Mesendoderm (in vitro differentiated cells): ENCODE measurements around the gene UBD.

Experiments used
- DNase-seq: peaks from one replicate; pipeline ENCODE4 v3.0.0; 2013
- H2AK5ac ChIP-seq: 2 replicates; pipeline ENCODE4 v1.6.1; 2013; ENCODE audit warnings: low read length, inconsistent platforms
- H2BK120ac ChIP-seq: 2 replicates; pipeline ENCODE4 v1.6.1; 2013; ENCODE audit warnings: low read depth, mild to moderate bottlenecking, low read length, moderate library complexity, mixed read lengths
- H2BK15ac ChIP-seq: replicated peaks from 2 replicates; pipeline ENCODE4 v1.6.1; 2013; ENCODE audit warnings: low read depth, mild to moderate bottlenecking, moderate library complexity
- H2BK5ac ChIP-seq: 2 replicates; pipeline ENCODE4 v1.6.1; 2013; ENCODE audit warnings: low read length, inconsistent platforms
- H3K18ac ChIP-seq: 2 replicates; pipeline ENCODE4 v1.6.1; 2013; ENCODE audit warnings: mild to moderate bottlenecking, low read length, mixed read lengths
- H3K23ac ChIP-seq: one replicate; pipeline ENCODE4 v1.6.1; 2013; ENCODE audit warnings: low read length
- H3K27ac ChIP-seq: 2 replicates; pipeline ENCODE4 v1.5.1; 2013; ENCODE audit warnings: low read depth, mild to moderate bottlenecking, inconsistent platforms, low read length, moderate library complexity
- H3K27me3 ChIP-seq: 2 replicates; pipeline ENCODE4 v1.6.1; 2013; ENCODE audit warnings: low read length, control low read depth, mild to moderate bottlenecking, inconsistent platforms; ENCODE audit not compliant: insufficient read depth, poor library complexity
- H3K36me3 ChIP-seq: 2 replicates; pipeline ENCODE4 v1.6.1; 2013; ENCODE audit warnings: low read length, inconsistent platforms; ENCODE audit not compliant: control insufficient read depth, insufficient read depth
- H3K4ac ChIP-seq: one replicate; pipeline ENCODE4 v1.6.1; 2013; ENCODE audit warnings: low read depth, mild to moderate bottlenecking, low read length, moderate library complexity
- H3K4me1 ChIP-seq: 2 replicates; pipeline ENCODE4 v1.6.1; 2013; ENCODE audit warnings: low read depth, low read length, inconsistent platforms; ENCODE audit not compliant: control insufficient read depth
- H3K4me2 ChIP-seq: 2 replicates; pipeline ENCODE4 v1.6.1; 2013; ENCODE audit warnings: low read length
- H3K4me3 ChIP-seq: 2 replicates; pipeline ENCODE4 v1.5.1; 2013; ENCODE audit warnings: mild to moderate bottlenecking, low read length
- H3K56ac ChIP-seq: one replicate; pipeline ENCODE4 v1.6.1; 2013; ENCODE audit warnings: low read length
- H3K79me1 ChIP-seq: 2 replicates; pipeline ENCODE4 v1.6.1; 2013; ENCODE audit warnings: low read length, inconsistent platforms
- H3K79me2 ChIP-seq: 2 replicates; pipeline ENCODE4 v1.6.1; 2013; ENCODE audit warnings: mild to moderate bottlenecking, low read length; ENCODE audit not compliant: control insufficient read depth, insufficient read depth
- H3K9ac ChIP-seq: 2 replicates; pipeline ENCODE4 v1.6.1; 2013; ENCODE audit warnings: low read length, inconsistent platforms
- H4K5ac ChIP-seq: one replicate; pipeline ENCODE4 v1.6.1; 2013; ENCODE audit warnings: low read length
- H4K8ac ChIP-seq: one replicate; pipeline ENCODE4 v1.6.1; 2013; ENCODE audit warnings: low read depth, mild to moderate bottlenecking, control low read depth, low read length, moderate library complexity
- WGBS: extraction: QIAGEN DNeasy Blood & Tissue Kit; methylation state at CpG from one replicate; pipeline ENCODE4 v1.1.7; 2013; ENCODE audit warnings: low lambda C conversion rate, missing lambda C conversion rate; ENCODE audit not compliant: insufficient coverage; ENCODE audit errors: extremely low coverage; 5-methylcytosine and 5-hydroxymethylcytosine counted together

The UBD gene

GRCh38 chr6:29529956-29530355 lies 29.6 kb downstream of the UBD start:
- H3K27me3 ChIP-seq, result no peaks in the 10 kb centered on the region
- H3K4me1 ChIP-seq, result no peaks in the 10 kb centered on the region
- no peak overlapping the region for H3K4me3 ChIP-seq
- H3K79me1 ChIP-seq, result no peaks in the 10 kb centered on the region
- H3K18ac ChIP-seq, result no peak overlapping the region
- no peak overlapping the region for H4K8ac ChIP-seq
- H2BK5ac ChIP-seq, result no peak overlapping the region
- no peak overlapping the region for H3K27ac ChIP-seq
- H3K23ac ChIP-seq, result no peak overlapping the region
- no peaks in the 10 kb centered on the region for H3K79me2 ChIP-seq
- no peak overlapping the region for H2BK15ac ChIP-seq
- H3K36me3 ChIP-seq, result no peaks in the 10 kb centered on the region
- H3K56ac ChIP-seq, result no peak overlapping the region
- H2BK120ac ChIP-seq, result no peak overlapping the region
- DNase-seq, result no peak
- no peak overlapping the region for H2AK5ac ChIP-seq
- no peak overlapping the region for H3K4me2 ChIP-seq
- H3K4ac ChIP-seq, result no peak overlapping the region
- no peak overlapping the region for H4K5ac ChIP-seq
- no CpG with 5 or more reads among the region's 3 CpGs for WGBS
- H3K9ac ChIP-seq, result no peak overlapping the region

GRCh38 chr6:29528988-29529560 lies 30.5 kb downstream of the UBD start:
- Histone ChIP-seq H2BK15ac (no peak overlapping the region), H3K36me3 (no peaks in the 10 kb centered on the region), H3K18ac (no peak overlapping the region), H2BK120ac (no peak overlapping the region), H3K79me2 (no peaks in the 10 kb centered on the region), H3K4me1 (no peaks in the 10 kb centered on the region), H3K79me1 (no peaks in the 10 kb centered on the region), H4K5ac (no peak overlapping the region), H2AK5ac (no peak overlapping the region), H3K56ac (no peak overlapping the region), H3K9ac (no peak overlapping the region), H3K4me2 (no peak overlapping the region), H3K27ac (no peak overlapping the region), H4K8ac (no peak overlapping the region), H3K23ac (no peak overlapping the region), H3K4ac (no peak overlapping the region), H3K27me3 (no peaks in the 10 kb centered on the region), H3K4me3 (no peak overlapping the region), H2BK5ac (no peak overlapping the region)
- no peak for DNase-seq
- WGBS, result no CpG with 5 or more reads among the region's 2 CpGs

- H2BK5ac ChIP-seq, result no peak overlapping the region
- H3K79me2 ChIP-seq, result no peaks in the 10 kb centered on the region
- no peak overlapping the region for H3K23ac ChIP-seq
- H3K36me3 ChIP-seq, result no peaks in the 10 kb centered on the region
- DNase-seq, result no peak
- H2AK5ac ChIP-seq, result no peak overlapping the region
- no peaks in the 10 kb centered on the region for H3K4me1 ChIP-seq
- H3K79me1 ChIP-seq, result no peaks in the 10 kb centered on the region
- no peak overlapping the region for H3K4ac ChIP-seq
- H3K18ac ChIP-seq, result no peak overlapping the region
- H4K8ac ChIP-seq, result no peak overlapping the region
- H3K27ac ChIP-seq, result no peak overlapping the region
- no peak overlapping the region for H2BK120ac ChIP-seq
- no peak overlapping the region for H3K4me3 ChIP-seq
- no CpG with 5 or more reads among the region's 5 CpGs for WGBS
- no peak overlapping the region for H2BK15ac ChIP-seq
- H3K9ac ChIP-seq, result no peak overlapping the region
- no peak overlapping the region for H3K56ac ChIP-seq
- no peak overlapping the region for H3K4me2 ChIP-seq
- H3K27me3 ChIP-seq, result no peaks in the 10 kb centered on the region
- no peak overlapping the region for H4K5ac ChIP-seq
Measured at GRCh38 chr6:29528300-29528931, 31.1 kb downstream of the UBD start.

- Histone ChIP-seq H3K27me3 (no peaks in the 10 kb centered on the region), H3K56ac (no peak overlapping the region), H3K4me3 (no peak overlapping the region), H2AK5ac (no peak overlapping the region), H3K4me1 (no peaks in the 10 kb centered on the region), H3K4me2 (no peak overlapping the region), H2BK5ac (no peak overlapping the region), H2BK120ac (no peak overlapping the region), H3K79me2 (no peaks in the 10 kb centered on the region), H3K36me3 (no peaks in the 10 kb centered on the region), H3K18ac (no peak overlapping the region), H4K8ac (no peak overlapping the region), H4K5ac (no peak overlapping the region), H3K27ac (no peak overlapping the region), H3K9ac (no peak overlapping the region), H2BK15ac (no peak overlapping the region), H3K79me1 (no peaks in the 10 kb centered on the region), H3K4ac (no peak overlapping the region), H3K23ac (no peak overlapping the region)
- WGBS, result no CpG with 5 or more reads among the region's 2 CpGs
- no peak for DNase-seq
Measured at GRCh38 chr6:29527564-29527963, 32.0 kb downstream of the UBD start.

- H3K27me3 ChIP-seq, result no peaks in the 10 kb centered on the region
- no peak overlapping the region for H4K5ac ChIP-seq
- H3K4me3 ChIP-seq, result no peak overlapping the region
- no peak overlapping the region for H3K56ac ChIP-seq
- H2AK5ac ChIP-seq, result no peak overlapping the region
- WGBS, result no CpG with 5 or more reads among the region's 1 CpG
- H3K4me2 ChIP-seq, result no peak overlapping the region
- H3K23ac ChIP-seq, result no peak overlapping the region
- no peaks in the 10 kb centered on the region for H3K36me3 ChIP-seq
- no peak for DNase-seq
- no peak overlapping the region for H2BK120ac ChIP-seq
- H3K79me2 ChIP-seq, result no peaks in the 10 kb centered on the region
- H2BK15ac ChIP-seq, result no peak overlapping the region
- H3K18ac ChIP-seq, result no peak overlapping the region
- H3K4ac ChIP-seq, result no peak overlapping the region
- no peak overlapping the region for H3K27ac ChIP-seq
- H2BK5ac ChIP-seq, result no peak overlapping the region
- H4K8ac ChIP-seq, result no peak overlapping the region
- H3K79me1 ChIP-seq, result no peaks in the 10 kb centered on the region
- H3K4me1 ChIP-seq, result no peaks in the 10 kb centered on the region
- no peak overlapping the region for H3K9ac ChIP-seq
Measured at GRCh38 chr6:29527126-29527525, 32.4 kb downstream of the UBD start.

- no peaks in the 10 kb centered on the region for H3K36me3 ChIP-seq
- H3K56ac ChIP-seq, result no peak overlapping the region
- no peaks in the 10 kb centered on the region for H3K79me2 ChIP-seq
- H3K18ac ChIP-seq, result no peak overlapping the region
- H3K4me1 ChIP-seq, result no peaks in the 10 kb centered on the region
- H2BK120ac ChIP-seq, result no peak overlapping the region
- no peak overlapping the region for H3K27ac ChIP-seq
- no peak overlapping the region for H3K9ac ChIP-seq
- H3K4me2 ChIP-seq, result no peak overlapping the region
- no peaks in the 10 kb centered on the region for H3K79me1 ChIP-seq
- H3K4me3 ChIP-seq, result no peak overlapping the region
- H2BK5ac ChIP-seq, result no peak overlapping the region
- WGBS, result no CpG with 5 or more reads among the region's 1 CpG
- H3K23ac ChIP-seq, result no peak overlapping the region
- no peak overlapping the region for H2BK15ac ChIP-seq
- DNase-seq, result no peak
- no peak overlapping the region for H2AK5ac ChIP-seq
- H4K8ac ChIP-seq, result no peak overlapping the region
- no peak overlapping the region for H3K4ac ChIP-seq
- H4K5ac ChIP-seq, result no peak overlapping the region
- no peaks in the 10 kb centered on the region for H3K27me3 ChIP-seq
Measured at GRCh38 chr6:29525311-29525639, 34.3 kb downstream of the UBD start.
